GM19238 (cell line): Measurements from ENCODE around the gene SEC14L3.
A peak's percentile ranks its signal among the peaks of the same experiment; 100 is the strongest.

Experiments used
- DNase-seq: peaks from one replicate; pipeline ENCODE4 v3.0.0; 2011; ENCODE audit warnings: low spot score; ENCODE audit not compliant: insufficient read length

The SEC14L3 gene

DNA sequence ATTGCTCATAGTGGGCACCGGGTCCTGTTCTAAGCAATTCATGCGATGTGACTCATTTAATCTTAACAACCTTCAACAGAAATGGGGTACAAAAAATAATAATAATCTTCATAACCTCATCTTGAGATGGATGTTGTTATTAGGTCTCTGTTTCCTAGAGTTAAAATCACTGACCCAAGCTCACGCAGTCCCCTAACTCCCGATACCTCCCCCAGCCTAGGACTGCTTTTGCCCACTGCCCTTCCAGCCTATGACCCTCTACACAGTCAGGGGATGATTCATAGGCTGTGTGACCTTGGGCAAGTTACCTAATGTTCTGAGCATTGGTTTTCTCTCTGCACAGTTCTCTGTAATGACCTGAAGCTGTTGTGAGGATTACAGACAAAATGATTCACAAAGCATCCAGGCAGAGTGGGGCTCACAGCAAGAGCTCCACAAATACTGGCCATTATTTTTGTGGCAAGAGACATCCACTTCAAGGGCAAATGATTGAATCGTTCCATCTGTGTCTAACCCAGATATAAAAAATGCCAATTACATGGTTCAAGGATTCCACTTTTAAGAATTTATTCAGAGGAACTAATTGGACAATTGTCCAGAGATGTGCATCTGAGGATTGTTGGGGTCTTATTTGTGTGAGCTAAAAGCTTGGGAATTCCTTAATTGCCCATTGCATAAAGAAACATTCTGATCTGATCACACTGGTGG lies 26.2 kb downstream of the SEC14L3 start:
- no peak for DNase-seq

DNA sequence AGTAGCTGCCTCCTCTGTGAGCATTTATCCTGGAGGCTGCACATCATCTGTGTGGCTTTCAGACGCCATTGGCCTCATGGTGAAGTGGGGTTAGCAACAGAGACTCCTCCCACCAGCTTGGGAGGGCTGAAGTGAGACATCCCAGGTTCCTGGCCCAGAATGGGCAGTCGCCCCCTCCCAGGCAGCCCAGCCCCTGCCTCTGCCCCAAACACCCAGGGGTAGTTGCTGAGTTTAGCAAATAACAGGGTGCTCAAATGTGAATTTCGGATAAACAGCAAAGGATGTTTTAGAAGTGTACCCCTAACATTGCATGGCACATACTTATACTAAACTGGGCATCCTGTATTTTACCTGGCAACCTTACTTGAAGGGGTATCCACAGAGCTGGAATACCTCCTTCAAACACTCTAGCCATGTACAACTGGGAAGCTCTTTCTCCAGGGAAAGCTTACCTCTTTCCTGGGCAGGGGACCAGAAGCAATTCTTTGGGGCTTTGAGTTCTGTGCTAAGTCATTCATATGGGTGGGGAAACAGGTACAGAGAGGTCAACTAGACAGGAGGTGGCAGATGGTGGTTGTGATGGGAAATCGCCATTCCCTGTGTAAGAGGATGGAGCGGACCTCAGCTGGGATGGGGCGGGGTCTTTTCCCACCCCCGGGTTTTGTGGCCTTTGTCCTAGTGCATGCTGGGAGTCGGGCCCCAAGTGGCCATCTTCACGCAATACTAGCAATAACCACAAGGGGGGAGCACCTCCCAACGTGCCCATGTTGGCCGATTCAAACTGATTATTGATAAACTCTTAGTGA lies 27.0 kb downstream of the SEC14L3 start:
- peak; percentile 69 for DNase-seq

DNA sequence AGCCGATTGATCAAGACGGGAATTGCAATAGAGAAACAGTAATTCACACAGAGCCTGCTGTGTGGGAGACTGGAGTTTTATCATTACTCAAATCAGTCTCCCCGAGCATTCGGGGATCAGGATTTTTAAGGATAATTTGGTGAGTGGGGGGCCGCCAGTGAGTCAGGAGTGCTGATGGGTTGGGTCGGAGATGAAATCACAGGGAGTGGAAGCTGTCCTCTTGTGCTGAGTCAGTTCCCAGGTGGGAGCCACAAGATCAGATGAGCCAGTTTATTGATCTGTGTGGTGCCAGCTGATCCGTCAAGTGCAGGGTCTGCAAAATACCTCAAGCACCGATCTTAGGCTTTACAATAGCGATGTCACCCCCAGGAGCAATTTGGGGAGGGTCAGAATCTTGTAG lies 30.7 kb downstream of the SEC14L3 start:
- no peak for DNase-seq

DNA sequence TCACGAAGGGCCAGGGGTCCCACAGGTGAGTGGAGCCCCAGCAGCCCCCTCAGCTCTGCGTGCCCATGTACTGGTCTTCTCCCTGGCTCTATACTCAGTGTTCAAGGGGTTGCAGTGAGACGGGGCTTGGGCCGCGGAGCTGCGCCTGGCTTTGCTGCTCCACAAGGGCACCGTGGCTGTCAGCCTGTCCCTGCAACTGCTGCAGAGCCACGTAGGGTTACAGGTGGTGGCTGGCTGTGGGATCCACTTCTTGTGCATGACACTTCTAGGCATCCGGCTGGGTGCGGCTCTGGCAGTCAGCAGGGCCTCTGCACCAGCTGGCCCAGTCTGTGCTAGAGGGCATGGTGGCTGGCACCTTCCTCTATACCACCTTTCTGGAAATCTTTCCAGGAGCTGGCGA lies 32.0 kb downstream of the SEC14L3 start:
- no peak for DNase-seq

DNA sequence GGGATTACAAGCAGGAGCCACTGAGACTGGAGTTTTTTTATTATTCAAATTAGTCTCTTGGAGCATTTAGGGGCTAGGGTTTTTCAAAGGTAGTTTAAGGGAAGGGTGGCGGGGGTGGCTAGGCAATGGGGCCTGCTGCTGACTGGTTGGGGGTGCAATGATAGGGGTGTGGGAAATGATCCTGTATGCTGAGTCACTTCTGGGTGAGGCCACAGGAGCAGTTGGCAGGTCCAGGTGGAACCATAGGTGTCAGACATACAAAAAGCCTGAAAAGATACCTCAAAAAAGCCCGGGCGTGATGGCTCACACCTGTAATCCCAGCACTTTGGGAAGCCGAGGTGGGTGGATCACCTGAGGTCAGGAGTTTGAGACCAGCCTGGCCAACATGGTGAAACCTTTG lies 32.6 kb downstream of the SEC14L3 start:
- DNase-seq, result no peak

DNA sequence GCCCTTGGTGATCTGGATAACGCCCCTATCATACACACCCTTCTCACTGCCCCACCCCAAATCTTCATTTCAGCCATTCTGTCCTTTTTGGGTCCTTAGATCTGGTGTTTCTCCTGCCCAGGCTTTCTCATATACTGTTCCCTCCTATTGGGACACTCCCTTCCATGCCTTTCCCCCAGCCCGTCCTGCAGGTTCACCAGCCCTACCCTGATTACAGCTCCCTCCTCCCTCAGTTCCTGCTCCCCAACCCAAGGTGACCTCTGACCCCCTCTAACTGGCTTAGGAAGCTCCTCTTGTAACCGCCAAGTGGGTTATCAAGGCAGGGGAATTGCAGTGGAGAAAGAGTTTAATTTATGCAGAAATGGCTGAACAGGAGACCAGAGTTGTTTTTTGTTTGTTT lies 33.3 kb downstream of the SEC14L3 start:
- DNase-seq, result no peak

DNA sequence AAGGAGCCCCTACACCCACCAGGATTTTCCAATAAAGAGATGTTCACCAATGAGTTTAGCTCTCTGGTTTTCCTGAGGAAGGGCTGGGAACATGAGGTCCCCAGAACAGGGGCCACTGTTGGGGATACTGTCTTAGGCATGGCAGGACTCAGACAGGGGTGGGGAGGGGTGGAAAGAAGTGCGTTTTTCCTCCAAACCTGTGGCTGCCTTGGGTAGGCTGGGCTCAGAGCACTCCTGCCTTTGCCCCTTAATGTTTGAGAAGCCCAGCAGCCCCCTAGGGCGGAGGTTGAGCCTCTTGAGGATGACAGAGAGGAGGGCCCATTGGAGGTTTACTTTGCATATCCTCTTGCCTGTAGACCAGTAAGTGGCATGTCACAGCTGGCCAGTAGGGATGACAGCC lies 35.6 kb downstream of the SEC14L3 start:
- DNase-seq, result no peak

DNA sequence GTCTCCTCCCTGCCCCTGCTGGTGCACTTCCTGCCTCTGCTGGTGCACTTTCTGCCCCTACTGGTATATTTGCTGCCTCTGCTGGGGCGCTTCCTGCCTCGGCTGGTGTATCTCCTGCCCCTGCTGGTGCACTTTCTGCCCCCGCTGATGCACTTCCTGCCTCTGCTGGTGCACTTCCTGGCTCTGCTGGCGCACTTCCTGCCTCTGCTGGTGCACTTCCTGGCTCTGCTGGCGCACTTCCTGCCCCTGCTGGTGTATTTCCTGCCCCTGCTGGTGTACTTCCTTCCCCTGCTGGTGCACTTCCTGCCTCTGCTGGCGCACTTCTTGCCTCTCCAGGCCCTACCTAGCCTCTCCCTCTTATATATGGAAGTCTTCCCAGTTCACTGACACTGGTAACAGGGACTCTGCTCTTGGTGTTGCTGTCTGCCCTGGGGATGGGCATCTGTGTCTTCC lies 36.1 kb downstream of the SEC14L3 start:
- no peak for DNase-seq

DNA sequence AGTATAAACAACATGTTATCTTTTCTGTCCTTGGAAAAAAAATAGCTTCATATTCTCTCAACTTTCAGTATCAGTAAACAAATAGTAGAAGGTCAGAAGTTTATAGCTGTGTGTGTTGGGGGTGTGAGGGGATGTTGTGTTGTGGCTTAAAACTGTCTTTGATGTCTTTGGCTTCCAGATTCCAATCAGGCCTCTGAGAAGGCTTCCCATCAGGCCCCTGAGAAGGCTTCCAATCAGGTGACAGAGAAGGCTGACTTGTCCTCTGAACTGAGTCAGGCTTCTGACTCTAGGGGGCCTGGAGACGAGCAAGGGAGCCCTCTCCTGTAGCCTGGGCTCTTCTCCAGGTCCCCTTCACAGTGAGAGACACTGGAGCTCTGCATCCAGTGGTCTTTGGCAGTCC lies 37.0 kb downstream of the SEC14L3 start:
- no peak for DNase-seq

DNA sequence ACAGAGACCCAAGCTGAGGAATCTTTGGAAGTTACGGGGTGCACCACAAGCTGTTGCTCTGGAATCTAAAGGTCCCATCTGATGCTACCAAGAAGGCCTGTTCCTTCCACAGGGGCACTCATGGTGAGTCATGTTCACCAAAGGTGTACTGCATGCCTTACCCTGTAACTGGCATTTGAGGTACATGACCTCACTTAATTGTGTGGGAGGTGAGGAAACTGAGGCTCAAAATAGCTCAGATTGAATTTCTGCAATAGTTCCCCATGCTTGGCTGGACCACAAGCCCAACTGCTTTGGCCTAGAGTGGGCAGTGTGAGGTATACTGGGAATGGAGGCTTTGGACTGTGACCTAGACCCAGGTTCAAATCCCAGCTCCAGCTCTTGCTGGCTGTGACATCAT lies 38.0 kb downstream of the SEC14L3 start:
- no peak for DNase-seq

DNA sequence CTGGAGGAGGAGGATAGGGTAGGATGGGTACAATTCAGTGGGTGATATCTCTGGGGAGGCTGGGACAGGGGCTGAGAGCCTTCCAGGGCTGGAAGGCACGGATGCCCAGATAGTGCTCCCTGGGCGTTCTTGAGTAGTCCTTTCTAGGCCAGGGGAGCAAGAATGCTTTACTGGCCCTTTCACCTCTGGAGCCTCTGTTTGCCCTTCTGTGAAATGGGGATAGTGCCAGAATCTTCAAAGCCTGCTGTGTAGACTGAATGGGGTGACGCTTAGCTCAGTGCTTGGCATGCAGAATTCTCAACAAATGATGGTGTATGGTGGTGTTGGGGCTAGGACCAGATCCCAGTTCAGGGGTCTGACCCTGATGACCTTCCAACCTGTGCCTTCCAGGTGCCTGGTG lies 38.6 kb downstream of the SEC14L3 start:
- DNase-seq, result no peak

DNA sequence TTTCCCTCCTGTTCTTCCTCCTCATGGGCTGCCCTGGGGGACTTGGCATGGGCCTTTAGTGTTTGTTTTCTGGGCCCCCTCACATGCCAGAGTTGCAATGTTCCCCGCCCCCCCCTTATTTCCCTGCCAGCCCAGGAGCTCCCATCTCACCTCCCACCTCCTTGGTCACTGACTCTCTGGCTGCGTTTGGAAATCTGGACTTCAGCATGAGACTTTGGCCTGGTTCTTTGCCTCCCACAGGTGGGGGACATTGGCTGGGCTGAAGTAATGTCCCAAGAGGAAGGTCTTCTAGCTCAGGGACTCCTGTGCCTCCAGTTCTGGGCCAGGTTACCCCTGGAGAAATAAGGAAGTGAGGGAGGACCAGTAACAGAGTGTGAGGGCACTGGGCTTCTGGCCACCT lies 39.3 kb downstream of the SEC14L3 start:
- no peak for DNase-seq

DNA sequence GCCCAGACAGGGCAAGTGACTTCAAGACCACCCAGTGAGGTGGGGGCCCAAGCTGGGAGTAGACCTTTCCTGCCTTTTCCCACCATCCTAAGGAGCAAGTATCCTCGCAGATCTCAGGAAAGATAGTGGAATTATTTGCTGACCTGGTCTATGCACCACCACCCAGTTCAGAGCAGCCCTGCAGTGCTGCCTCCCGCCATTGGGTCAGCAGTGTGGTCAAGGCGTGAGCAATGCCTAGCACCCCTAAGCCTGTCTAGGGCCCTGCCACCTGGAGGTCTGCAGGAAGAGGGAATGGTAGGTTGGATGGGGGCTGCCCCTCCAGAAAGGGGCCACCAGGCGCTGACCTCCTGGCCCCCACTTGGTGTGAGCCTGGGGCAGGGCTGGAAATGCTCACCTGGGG lies 39.7 kb downstream of the SEC14L3 start:
- DNase-seq, result no peak

DNA sequence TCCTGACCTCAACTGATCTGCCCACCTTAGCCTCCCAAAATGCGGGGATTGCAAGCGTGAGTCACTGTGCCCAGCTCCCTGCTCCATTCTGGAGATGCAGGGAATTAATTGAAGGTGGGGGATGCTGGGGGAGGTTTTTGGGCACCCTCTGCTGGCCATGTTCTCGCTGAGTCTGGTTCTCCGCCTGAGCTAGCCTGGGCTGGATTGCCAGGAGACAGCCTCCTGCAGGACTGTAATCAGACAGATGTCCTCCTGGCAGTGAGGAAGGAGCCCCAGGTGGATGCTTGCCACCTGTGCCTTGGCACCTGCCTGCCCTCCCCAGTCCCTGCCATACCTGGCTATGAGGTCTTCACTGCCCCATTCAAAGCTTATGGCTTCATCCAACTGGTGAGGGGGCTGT lies 40.9 kb downstream of the SEC14L3 start:
- DNase-seq, result no peak

DNA sequence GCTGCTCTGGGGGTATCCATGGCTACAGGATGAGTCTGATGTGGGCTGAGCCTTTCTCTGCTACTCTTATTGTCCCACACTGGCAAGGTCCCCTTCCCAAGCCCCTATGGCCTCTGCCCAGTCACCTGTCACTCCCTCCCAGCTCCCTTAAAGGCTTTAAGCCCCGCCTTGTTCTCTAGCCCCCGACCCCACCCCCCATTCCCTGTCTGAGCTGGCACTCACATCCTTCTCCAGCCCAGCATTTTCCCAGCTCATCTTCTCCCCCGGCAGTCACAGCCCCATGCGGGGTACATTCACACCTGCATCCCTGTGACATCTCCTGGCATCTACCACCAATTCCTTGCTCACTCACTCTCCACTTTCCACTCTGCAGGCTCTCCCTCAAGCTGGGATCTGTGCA lies 41.9 kb downstream of the SEC14L3 start:
- DNase-seq, result no peak

DNA sequence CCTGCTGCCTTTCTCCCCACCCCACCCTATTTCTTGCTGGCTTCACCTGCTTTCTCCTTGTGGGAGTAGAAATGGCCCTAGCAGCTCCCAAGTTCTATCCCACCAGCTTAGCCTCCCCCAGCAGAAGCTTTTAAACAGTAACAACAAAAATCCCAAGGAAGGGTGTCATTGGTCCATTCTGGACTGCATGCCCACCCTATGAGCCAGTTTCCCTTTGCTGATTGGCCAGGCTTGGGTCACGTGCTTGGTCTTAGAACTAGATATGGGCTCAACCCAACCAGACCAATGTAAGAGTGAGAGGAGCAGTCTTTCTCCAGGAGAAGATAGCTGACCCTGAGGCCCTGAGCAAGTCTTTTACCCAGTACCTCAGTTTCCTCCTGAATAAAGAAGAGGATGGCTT lies 43.9 kb downstream of the SEC14L3 start:
- DNase-seq, result no peak

DNA sequence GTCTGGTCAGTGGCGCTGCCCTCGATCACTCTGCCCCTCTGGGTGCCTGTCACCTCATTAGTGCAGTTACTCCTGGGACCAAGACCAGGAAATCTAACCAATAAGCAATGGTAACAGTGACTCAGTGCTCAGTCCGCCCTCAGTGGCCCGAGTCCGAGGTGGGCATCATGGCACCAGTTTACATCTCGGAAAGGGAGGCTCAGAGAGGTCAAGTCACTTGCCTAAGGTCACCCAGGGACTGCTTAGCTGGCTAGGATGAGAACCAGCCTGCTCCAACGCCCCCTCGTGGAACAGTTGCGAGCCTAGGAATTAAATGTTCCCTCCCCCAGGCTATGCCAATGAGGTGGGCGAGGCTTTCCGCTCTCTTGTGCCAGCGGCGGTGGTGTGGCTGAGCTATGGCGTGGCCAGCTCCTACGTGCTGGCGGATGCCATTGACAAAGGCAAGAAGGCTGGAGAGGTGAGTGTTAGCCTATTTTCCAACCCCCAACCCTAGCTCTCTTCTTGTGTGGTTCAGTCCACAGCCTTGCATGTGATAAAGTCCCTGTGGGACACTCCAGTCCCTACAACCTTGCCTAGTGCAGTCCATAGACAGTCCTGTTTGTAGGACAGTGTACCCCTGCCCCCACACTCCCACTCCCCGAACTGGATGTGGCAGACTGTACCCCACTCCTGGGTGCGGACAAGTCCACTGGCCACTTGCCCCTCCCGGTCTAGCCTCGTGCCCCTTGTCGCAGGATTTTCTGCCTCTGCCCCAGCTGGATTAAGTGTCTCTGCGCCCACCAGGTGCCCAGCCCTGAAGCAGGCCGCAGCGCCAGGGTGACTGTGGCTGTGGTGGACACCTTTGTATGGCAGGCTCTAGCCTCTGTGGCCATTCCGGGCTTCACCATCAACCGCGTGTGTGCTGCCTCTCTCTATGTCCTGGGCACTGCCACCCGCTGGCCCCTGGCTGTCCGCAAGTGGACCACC lies 45.1 kb downstream of the SEC14L3 start:
- DNase-seq, result peak; percentile 53

DNA sequence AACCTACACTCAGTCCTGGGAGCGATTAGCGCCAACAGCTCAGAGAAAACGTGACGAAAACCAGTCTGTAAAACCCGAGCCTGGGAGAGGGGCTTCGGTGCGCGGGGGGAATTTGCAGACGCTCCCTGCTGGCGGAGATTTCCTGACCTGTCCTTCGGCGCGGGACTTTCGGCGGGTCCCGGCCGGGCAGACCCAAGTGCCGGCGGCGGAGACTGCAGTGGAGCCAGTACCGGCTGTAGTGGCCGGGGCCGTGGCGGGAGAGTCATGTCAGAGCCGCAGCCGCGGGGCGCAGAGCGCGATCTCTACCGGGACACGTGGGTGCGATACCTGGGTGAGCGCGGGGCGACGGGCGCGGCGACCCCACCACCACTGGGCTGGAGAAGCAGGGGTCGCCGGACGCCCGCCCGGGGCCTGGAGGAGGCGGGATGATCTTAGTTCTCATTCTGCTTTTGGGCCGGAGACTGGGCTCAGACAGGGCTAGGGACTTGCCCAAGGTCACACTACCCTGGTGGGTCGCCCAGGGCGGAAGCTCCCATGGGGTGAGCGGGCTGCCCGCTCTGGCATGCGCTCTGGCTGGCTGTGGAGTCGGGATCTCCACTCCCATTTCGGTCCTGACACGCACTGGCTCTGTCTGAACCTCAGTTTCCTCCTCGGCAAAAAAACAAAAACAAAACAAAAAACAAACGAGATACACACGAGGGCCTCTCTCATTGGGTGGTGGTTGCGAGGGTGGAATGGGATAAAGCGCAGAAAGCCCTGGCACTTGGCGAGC lies 46.0 kb downstream of the SEC14L3 start, which contains the start of gene MTFP1:
Gene MTFP1, plus strand, starts transcription at position 153 of the 772 bp plus-strand sequence. Its CDS starts 112 bp downstream, at position 265.
- DNase-seq, result peak; percentile 50

DNA sequence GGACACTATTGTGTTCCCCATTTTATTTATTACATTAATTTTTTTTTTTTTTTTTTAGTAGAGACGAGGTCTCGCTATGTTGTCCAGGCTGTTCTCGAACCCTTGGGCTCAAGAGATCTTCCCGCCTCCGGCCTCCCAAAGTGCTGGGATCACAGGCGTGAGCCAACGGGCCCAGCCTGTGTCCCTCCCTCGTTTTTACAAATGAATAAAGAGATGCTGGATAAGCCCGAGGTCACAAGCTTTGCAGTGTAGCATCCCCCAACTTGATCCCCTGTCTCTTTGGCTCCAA lies 46.5 kb downstream of the SEC14L3 start:
- DNase-seq, result no peak

DNA sequence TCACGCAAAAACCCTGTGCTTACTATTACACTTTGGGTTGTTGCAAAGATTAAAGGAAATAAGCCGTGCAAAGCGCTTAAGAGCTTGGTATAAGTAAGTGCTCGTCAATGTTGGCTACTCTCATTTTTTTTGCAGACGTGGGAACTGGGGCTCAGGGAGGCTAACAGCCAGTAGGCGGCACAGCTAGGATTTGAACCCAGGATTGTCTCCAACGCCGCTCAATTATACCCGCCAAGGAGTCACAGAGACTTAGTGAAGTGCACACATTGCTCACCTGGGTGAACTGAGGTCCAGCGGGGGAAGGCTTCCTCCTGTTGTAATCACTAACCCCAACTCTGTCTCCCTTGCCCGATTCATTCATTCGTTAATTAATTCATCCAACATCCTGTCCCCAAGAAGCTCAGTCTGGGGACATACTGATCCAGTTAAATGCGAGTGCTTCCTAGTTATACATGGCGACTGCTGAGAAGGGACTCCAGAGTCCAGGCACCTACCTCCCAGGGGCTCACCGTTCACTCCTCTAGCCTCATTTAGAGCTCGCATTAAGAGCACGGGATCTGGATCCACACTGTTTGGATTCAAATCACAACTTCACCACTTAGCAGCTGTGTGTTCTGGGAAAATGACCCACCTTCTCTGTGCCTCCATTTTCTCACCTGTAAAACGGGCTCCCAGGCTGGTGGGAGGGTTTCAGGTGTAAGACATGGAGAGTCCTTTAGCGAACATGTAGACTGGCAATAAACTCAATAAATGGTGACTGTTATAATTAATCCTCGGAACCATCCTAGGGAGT lies 47.1 kb downstream of the SEC14L3 start:
- no peak for DNase-seq
